Measurements from ENCODE around the gene TMED4.

DNA sequence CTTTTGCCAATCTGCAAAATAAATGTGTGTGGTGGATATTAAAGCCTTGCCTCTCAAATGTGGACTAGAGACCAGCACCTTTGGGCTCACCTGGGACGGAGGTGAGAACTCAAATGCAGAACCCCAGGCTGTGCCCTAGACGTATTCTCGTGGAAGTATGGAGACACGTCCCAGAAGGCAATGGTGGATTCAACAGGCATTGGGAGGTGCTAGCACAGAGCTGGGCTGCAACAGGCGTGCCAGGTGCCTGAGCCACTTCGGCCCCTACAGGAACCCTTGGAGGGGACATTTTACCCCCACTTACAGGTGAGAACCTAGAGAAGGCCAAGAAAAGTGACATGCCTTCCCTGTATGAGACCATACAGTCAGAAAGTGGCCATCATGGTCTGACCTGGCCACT lies 20.6 kb downstream of the TMED4 start:
- TF ChIP-seq, protein P1, sequence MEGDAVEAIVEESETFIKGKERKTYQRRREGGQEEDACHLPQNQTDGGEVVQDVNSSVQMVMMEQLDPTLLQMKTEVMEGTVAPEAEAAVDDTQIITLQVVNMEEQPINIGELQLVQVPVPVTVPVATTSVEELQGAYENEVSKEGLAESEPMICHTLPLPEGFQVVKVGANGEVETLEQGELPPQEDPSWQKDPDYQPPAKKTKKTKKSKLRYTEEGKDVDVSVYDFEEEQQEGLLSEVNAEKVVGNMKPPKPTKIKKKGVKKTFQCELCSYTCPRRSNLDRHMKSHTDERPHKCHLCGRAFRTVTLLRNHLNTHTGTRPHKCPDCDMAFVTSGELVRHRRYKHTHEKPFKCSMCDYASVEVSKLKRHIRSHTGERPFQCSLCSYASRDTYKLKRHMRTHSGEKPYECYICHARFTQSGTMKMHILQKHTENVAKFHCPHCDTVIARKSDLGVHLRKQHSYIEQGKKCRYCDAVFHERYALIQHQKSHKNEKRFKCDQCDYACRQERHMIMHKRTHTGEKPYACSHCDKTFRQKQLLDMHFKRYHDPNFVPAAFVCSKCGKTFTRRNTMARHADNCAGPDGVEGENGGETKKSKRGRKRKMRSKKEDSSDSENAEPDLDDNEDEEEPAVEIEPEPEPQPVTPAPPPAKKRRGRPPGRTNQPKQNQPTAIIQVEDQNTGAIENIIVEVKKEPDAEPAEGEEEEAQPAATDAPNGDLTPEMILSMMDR (conservative IDR thresholded peaks at IDR 0.05; ENCODE audit: low read depth in 2 of 2): no peak
- TF ChIP-seq POLR2AphosphoS5 (IDR thresholded peaks at IDR 0.05; ENCODE audit: low read depth): no peak
- TF ChIP-seq EZH2 (IDR thresholded peaks at IDR 0.05; ENCODE audit: low read depth, unreplicated experiment): no peak
- TF ChIP-seq, protein P2, sequence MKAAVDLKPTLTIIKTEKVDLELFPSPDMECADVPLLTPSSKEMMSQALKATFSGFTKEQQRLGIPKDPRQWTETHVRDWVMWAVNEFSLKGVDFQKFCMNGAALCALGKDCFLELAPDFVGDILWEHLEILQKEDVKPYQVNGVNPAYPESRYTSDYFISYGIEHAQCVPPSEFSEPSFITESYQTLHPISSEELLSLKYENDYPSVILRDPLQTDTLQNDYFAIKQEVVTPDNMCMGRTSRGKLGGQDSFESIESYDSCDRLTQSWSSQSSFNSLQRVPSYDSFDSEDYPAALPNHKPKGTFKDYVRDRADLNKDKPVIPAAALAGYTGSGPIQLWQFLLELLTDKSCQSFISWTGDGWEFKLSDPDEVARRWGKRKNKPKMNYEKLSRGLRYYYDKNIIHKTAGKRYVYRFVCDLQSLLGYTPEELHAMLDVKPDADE (IDR thresholded peaks at IDR 0.05): no peak
- no peak for TF ChIP-seq EZH2phosphoT487 (IDR thresholded peaks at IDR 0.05; ENCODE audit: unreplicated experiment)
- TF ChIP-seq, protein P3, sequence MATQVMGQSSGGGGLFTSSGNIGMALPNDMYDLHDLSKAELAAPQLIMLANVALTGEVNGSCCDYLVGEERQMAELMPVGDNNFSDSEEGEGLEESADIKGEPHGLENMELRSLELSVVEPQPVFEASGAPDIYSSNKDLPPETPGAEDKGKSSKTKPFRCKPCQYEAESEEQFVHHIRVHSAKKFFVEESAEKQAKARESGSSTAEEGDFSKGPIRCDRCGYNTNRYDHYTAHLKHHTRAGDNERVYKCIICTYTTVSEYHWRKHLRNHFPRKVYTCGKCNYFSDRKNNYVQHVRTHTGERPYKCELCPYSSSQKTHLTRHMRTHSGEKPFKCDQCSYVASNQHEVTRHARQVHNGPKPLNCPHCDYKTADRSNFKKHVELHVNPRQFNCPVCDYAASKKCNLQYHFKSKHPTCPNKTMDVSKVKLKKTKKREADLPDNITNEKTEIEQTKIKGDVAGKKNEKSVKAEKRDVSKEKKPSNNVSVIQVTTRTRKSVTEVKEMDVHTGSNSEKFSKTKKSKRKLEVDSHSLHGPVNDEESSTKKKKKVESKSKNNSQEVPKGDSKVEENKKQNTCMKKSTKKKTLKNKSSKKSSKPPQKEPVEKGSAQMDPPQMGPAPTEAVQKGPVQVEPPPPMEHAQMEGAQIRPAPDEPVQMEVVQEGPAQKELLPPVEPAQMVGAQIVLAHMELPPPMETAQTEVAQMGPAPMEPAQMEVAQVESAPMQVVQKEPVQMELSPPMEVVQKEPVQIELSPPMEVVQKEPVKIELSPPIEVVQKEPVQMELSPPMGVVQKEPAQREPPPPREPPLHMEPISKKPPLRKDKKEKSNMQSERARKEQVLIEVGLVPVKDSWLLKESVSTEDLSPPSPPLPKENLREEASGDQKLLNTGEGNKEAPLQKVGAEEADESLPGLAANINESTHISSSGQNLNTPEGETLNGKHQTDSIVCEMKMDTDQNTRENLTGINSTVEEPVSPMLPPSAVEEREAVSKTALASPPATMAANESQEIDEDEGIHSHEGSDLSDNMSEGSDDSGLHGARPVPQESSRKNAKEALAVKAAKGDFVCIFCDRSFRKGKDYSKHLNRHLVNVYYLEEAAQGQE (IDR thresholded peaks at IDR 0.05; ENCODE audit: unreplicated experiment): no peak
- TF ChIP-seq STAT1 (IDR thresholded peaks at IDR 0.05; ENCODE audit: unreplicated experiment): no peak
- TF ChIP-seq CREB1 (CRISPR knock-in tag; IDR thresholded peaks at IDR 0.05; ENCODE audit: low read depth): no peak
- no peak for TF ChIP-seq ZNF331 (CRISPR knock-in tag; IDR thresholded peaks at IDR 0.05; ENCODE audit: low read depth)
- no peak for TF ChIP-seq NANOG (IDR thresholded peaks at IDR 0.05; ENCODE audit: borderline replicate concordance)
- no peak for TF ChIP-seq JUNB (IDR thresholded peaks at IDR 0.05; ENCODE audit: unreplicated experiment)
